ENCODE results near the gene BST2.

The BST2 gene

DNA sequence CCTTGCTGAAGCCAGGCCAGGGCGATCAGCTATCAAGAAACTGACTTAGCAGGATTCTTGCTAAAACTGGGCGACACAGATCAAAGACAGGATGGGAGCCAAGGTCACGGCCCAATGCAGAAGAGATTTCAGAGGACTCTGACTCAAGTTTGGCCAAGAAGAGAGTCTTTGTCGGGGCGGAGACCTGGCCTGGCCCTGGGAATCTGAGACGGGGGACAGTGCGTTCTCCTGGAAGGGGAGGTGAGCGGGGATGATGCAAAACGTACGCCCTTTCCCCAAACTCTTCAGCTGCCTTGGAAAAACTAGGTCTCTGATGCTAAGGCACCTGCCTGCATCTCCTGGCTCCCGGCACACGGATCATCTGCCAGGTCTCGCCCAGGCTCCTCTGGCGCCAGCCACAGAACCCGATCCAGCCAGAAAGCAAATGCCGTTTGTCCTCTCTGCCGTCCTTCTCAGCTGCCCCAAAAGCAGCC is 24.2 kb upstream of the BST2 start:
- no peaks in the 10 kb centered on the region for H3K36me3 ChIP-seq (ENCODE audit: insufficient read depth)
- no peak overlapping the region for H3K4me2 ChIP-seq
- peaks cover 7% of the 10 kb centered on the region for H3K4me1 ChIP-seq (ENCODE audit: low read depth, poor library complexity, severe bottlenecking)
- H3K79me2 ChIP-seq (ENCODE audit: insufficient read depth, low read depth) = no peaks in the 10 kb centered on the region
- no peak overlapping the region for H3K9ac ChIP-seq
- no peak overlapping the region for H2AFZ ChIP-seq (ENCODE audit: low read depth)
- H3K27ac ChIP-seq = no peak overlapping the region
- TF ChIP-seq, protein P1, sequence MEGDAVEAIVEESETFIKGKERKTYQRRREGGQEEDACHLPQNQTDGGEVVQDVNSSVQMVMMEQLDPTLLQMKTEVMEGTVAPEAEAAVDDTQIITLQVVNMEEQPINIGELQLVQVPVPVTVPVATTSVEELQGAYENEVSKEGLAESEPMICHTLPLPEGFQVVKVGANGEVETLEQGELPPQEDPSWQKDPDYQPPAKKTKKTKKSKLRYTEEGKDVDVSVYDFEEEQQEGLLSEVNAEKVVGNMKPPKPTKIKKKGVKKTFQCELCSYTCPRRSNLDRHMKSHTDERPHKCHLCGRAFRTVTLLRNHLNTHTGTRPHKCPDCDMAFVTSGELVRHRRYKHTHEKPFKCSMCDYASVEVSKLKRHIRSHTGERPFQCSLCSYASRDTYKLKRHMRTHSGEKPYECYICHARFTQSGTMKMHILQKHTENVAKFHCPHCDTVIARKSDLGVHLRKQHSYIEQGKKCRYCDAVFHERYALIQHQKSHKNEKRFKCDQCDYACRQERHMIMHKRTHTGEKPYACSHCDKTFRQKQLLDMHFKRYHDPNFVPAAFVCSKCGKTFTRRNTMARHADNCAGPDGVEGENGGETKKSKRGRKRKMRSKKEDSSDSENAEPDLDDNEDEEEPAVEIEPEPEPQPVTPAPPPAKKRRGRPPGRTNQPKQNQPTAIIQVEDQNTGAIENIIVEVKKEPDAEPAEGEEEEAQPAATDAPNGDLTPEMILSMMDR (conservative IDR thresholded peaks at IDR 0.05; ENCODE audit: low read depth, low read length) = no peak
- no peaks in the 10 kb centered on the region for H4K20me1 ChIP-seq (ENCODE audit: insufficient read depth)
- H3K27me3 ChIP-seq (ENCODE audit: insufficient read depth, low read depth) = no peaks in the 10 kb centered on the region
- H3K4me3 ChIP-seq (IDR thresholded peaks at IDR 0.05; ENCODE audit: insufficient read depth, low read depth, low read length) = no peak overlapping the region

DNA sequence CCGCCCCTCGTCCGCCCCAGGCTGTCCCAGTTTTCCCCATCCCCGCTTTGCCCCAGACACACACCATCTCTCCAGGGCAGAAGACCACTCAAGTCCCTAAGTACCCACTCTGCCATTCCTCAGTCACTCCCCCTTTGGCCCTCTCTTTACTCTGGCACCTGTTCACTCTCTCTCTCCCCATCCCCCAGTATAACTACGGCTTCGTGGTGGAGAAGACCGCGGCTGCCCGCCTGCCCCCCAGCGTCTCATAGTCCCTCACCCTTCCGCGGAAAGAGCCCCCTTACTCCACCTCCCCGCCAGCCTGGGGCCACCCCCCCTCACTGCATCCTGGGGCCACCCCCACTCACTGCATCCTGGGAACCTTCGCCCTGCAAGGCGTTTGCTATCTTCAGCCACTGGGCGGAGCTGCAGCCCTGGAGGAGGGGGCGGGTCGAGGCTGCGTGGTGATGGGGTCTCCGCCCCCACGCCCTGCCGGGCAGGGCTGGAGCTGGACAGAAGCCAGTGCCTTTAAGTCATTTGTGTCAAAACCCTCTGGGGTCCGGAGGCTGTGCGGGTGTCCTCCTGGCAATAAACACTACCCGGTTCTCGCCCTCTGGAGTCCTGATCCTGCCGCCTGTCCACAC is 19.4 kb upstream of the BST2 start:
- Histone ChIP-seq H3K4me3 (IDR thresholded peaks at IDR 0.05; ENCODE audit: insufficient read depth, low read depth, low read length) (no peak overlapping the region), H3K9ac (no peak overlapping the region), H3K79me2 (ENCODE audit: insufficient read depth, low read depth) (no peaks in the 10 kb centered on the region), H3K27ac (no peak overlapping the region), H2AFZ (ENCODE audit: low read depth) (no peak overlapping the region), H3K4me2 (no peak overlapping the region), H3K27me3 (ENCODE audit: insufficient read depth, low read depth) (no peaks in the 10 kb centered on the region), H4K20me1 (ENCODE audit: insufficient read depth) (no peaks in the 10 kb centered on the region), H3K4me1 (ENCODE audit: low read depth, poor library complexity, severe bottlenecking) (peaks cover 11% of the 10 kb centered on the region), H3K36me3 (ENCODE audit: insufficient read depth) (no peaks in the 10 kb centered on the region)
- TF ChIP-seq, protein P1 (conservative IDR thresholded peaks at IDR 0.05; ENCODE audit: low read depth, low read length) = no peak

DNA sequence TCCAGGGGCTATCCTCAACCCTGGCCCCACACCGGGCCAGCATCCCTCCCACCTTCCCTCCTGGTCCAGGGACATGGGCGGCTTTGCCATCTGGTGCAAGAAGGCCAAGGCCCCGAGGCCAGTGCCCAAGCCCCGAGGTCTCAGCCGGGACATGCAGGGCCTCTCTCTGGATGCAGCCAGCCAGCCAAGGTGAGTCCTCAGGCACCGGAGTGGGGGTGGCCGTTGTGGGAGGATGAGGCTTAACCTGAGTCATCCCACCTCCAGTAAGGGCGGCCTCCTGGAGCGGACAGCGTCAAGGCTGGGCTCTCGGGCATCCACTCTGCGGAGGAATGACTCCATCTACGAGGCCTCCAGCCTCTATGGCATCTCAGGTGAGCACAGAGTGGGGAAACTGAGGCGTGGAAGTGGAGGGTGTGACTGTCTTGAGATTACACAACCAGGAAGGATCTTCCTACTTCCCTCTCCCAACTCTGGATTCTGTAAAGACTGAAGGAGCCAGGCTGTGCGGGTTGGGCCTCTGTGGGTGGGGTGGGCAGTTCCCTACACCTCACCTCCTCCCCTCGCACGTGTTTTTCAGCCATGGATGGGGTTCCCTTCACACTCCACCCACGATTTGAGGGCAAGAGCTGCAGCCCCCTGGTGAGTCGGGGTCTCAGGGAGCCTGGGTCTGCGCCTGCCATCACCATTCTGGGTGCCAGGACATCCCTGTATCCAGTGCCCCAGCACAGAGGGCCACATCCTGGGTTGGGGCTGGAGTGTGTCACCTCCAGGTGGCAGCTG is 18.2 kb upstream of the BST2 start:
- Histone ChIP-seq H3K27me3 (ENCODE audit: insufficient read depth, low read depth) (no peaks in the 10 kb centered on the region), H3K36me3 (ENCODE audit: insufficient read depth) (no peaks in the 10 kb centered on the region), H3K4me1 (ENCODE audit: low read depth, poor library complexity, severe bottlenecking) (peaks cover 18% of the 10 kb centered on the region), H3K9ac (no peak overlapping the region), H3K4me2 (no peak overlapping the region), H3K27ac (no peak overlapping the region), H2AFZ (ENCODE audit: low read depth) (no peak overlapping the region), H3K4me3 (IDR thresholded peaks at IDR 0.05; ENCODE audit: insufficient read depth, low read depth, low read length) (no peak overlapping the region), H4K20me1 (ENCODE audit: insufficient read depth) (no peaks in the 10 kb centered on the region), H3K79me2 (ENCODE audit: insufficient read depth, low read depth) (no peaks in the 10 kb centered on the region)
- TF ChIP-seq, protein P1 (conservative IDR thresholded peaks at IDR 0.05; ENCODE audit: low read depth, low read length) = no peak

DNA sequence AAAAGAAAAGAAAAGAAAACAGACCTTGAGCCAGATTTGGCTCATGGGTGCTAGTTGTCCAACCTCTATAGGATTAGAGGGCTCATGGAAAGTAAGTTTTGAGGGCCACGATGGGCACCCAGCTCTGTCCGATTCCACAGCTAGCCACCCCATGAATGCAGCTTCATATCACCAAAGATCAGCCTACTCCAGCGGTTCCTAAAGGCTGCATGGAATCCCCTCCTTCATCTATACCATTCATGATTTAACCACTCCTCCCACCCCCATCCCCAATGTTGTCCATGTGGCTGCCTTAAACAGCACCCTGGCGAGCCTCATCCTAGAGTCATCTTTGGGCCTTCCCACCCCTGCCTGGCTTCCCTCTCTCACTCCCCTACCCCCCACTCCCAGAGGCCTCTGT is 16.5 kb upstream of the BST2 start:
- H3K79me2 ChIP-seq (ENCODE audit: insufficient read depth, low read depth) = no peaks in the 10 kb centered on the region
- TF ChIP-seq, protein P1 (conservative IDR thresholded peaks at IDR 0.05; ENCODE audit: low read depth, low read length) = no peak
- H3K27ac ChIP-seq = no peak overlapping the region
- H3K4me3 ChIP-seq (IDR thresholded peaks at IDR 0.05; ENCODE audit: insufficient read depth, low read depth, low read length) = no peak overlapping the region
- H3K4me1 ChIP-seq (ENCODE audit: low read depth, poor library complexity, severe bottlenecking) = peaks cover 13% of the 10 kb centered on the region
- H3K9ac ChIP-seq = no peak overlapping the region
- H4K20me1 ChIP-seq (ENCODE audit: insufficient read depth) = no peaks in the 10 kb centered on the region
- H2AFZ ChIP-seq (ENCODE audit: low read depth) = no peak overlapping the region
- no peaks in the 10 kb centered on the region for H3K27me3 ChIP-seq (ENCODE audit: insufficient read depth, low read depth)
- no peaks in the 10 kb centered on the region for H3K36me3 ChIP-seq (ENCODE audit: insufficient read depth)
- H3K4me2 ChIP-seq = no peak overlapping the region

All from KMS-11 (cell line).